Measurements from ENCODE around the gene NCBP3. TPM values are rescaled to one million over a fixed set of nuclear protein-coding genes. Genes with fewer than 3 reads are reported as not detected.

Gene NCBP3
- total RNA-seq, 1 experiment from 2014 or later: 32.8 TPM

DNA sequence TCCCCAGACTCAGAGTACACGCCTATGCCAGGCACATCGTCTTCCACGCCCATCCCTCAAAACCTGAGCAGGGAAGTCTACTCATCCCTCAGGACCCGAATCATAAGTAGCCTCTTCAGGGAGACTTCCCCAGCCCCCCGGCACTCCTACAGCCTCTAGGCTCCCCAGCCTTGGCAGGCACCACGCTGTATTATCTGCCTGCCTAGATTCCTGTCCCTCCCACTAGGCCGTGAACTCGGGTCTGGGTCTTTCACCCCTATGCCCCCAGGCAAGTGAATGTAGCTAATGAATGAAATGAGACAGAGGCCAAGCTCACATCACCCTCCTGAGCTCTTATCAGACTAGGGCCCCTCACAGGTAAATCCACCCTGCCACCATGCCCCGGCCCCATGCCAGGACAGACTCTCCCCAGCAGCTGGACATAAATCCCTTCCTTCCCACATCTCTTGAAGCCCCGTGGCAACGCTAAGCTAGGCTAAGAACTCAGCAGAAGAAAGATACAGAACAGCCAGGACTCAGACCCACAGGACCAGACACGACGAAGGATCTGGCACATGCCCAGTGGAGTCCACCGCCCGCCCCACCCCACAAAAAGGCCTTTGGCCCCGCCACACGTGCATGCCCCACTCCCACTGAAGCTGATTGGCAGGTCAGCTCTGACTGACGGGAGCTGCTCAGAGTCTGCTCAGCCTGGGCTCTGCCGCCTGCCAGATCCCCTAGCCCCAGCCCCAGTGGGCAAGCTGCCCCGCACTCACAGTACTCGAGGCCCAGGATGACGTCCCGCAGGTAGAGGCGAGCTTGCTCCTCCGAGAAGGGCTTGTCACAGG is 33.8 kb upstream of the NCBP3 start:
- H3K27me3 ChIP-seq (replicated peaks; ENCODE audit: control insufficient read depth, insufficient read depth, low read length): no peaks in the 10 kb centered on the region
- TF ChIP-seq, protein P1, sequence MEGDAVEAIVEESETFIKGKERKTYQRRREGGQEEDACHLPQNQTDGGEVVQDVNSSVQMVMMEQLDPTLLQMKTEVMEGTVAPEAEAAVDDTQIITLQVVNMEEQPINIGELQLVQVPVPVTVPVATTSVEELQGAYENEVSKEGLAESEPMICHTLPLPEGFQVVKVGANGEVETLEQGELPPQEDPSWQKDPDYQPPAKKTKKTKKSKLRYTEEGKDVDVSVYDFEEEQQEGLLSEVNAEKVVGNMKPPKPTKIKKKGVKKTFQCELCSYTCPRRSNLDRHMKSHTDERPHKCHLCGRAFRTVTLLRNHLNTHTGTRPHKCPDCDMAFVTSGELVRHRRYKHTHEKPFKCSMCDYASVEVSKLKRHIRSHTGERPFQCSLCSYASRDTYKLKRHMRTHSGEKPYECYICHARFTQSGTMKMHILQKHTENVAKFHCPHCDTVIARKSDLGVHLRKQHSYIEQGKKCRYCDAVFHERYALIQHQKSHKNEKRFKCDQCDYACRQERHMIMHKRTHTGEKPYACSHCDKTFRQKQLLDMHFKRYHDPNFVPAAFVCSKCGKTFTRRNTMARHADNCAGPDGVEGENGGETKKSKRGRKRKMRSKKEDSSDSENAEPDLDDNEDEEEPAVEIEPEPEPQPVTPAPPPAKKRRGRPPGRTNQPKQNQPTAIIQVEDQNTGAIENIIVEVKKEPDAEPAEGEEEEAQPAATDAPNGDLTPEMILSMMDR (IDR thresholded peaks at IDR 0.05; ENCODE audit: insufficient read depth in 1 of 2, low read depth in 1 of 2, low read length in 1 of 2, severe bottlenecking in 1 of 2, unreplicated experiment in 1 of 2): no peak
- Mint-ChIP-seq H3K36me3 (ENCODE audit: insufficient read depth, unreplicated experiment) (no peaks in the 10 kb centered on the region), H3K4me1 (ENCODE audit: low read depth, unreplicated experiment) (no peaks in the 10 kb centered on the region), H3K4me3 (ENCODE audit: unreplicated experiment) (no peak overlapping the region), H3K27me3 (ENCODE audit: insufficient read depth, unreplicated experiment) (no peaks in the 10 kb centered on the region), H3K9me3 (ENCODE audit: unreplicated experiment) (no peaks in the 10 kb centered on the region), H3K27ac (ENCODE audit: unreplicated experiment) (no peak overlapping the region)
- intact Hi-C loops (cut with micrococcal nuclease; ENCODE audit: unreplicated experiment): no loop called here
- no TSS peak for BruUV-seq (replicated peaks)
- no peak overlapping the region for H3K4me3 ChIP-seq (ENCODE audit: low read depth, low read length)
- DNase-seq: no peak
- POLR2A ChIA-PET: no interaction called here
- H3K9me3 ChIP-seq: no peaks in the 10 kb centered on the region
- H3K36me3 ChIP-seq (ENCODE audit: control insufficient read depth, insufficient read depth, low read length): no peaks in the 10 kb centered on the region
- H3K4me1 ChIP-seq: no peaks in the 10 kb centered on the region
- CTCF ChIA-PET: no interaction called here

DNA sequence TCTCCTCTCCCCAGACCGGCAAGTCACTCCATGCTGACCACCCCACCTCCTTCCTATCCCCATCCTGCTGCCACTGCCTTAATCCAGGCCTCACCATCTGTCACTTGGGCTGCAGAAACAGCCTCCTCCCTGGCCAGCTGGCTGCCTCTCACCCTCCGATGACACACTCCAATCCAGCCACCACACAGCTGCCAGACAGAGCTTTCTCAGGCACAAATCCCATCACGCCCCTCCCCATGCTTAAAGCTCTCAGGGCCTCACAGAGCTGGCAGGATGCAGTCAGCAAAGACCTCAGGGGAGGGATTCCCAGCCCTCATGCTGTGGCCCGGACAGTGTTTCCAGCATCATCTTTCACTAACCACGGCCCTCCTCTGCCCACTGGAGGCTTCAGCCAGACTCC is 33.1 kb upstream of the NCBP3 start:
- Mint-ChIP-seq H3K9me3 (ENCODE audit: unreplicated experiment) (no peaks in the 10 kb centered on the region), H3K27me3 (ENCODE audit: insufficient read depth, unreplicated experiment) (no peaks in the 10 kb centered on the region), H3K4me1 (ENCODE audit: low read depth, unreplicated experiment) (no peaks in the 10 kb centered on the region), H3K36me3 (ENCODE audit: insufficient read depth, unreplicated experiment) (no peaks in the 10 kb centered on the region), H3K4me3 (ENCODE audit: unreplicated experiment) (no peak overlapping the region), H3K27ac (ENCODE audit: unreplicated experiment) (no peak overlapping the region)
- intact Hi-C loops (cut with micrococcal nuclease; ENCODE audit: unreplicated experiment): no loop called here
- Histone ChIP-seq H3K4me1 (no peaks in the 10 kb centered on the region), H3K9me3 (no peaks in the 10 kb centered on the region), H3K36me3 (ENCODE audit: control insufficient read depth, insufficient read depth, low read length) (no peaks in the 10 kb centered on the region), H3K4me3 (ENCODE audit: low read depth, low read length) (no peak overlapping the region), H3K27me3 (replicated peaks; ENCODE audit: control insufficient read depth, insufficient read depth, low read length) (no peaks in the 10 kb centered on the region)
- POLR2A ChIA-PET: no interaction called here
- CTCF ChIA-PET: no interaction called here
- DNase-seq: no peak
- BruUV-seq (replicated peaks): no TSS peak
- TF ChIP-seq, protein P1 (IDR thresholded peaks at IDR 0.05; ENCODE audit: insufficient read depth in 1 of 2, low read depth in 1 of 2, low read length in 1 of 2, severe bottlenecking in 1 of 2, unreplicated experiment in 1 of 2): no peak

DNA sequence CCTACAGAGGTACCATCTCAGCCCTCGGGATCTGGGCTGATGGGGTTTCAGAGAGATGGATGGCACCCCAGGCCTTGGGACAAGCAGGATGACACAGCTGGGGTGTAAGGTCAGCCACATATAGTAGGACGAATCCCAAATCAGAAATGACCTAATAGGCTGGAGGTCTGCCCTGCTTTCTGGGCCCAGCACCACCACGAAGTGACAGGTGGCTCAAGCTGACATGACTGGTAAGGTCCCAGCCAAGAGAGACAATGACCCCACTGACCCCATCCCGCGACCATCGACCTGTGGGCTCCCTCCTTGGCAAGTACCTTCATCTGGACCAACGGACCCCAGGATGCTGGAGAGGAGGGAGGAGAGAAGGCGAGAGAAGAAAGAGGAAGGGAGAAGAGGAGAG is 31.2 kb upstream of the NCBP3 start:
- no TSS peak for BruUV-seq (replicated peaks)
- H3K4me3 Mint-ChIP-seq (ENCODE audit: unreplicated experiment): no peak overlapping the region
- POLR2A ChIA-PET: no interaction called here
- H3K36me3 ChIP-seq (ENCODE audit: control insufficient read depth, insufficient read depth, low read length): no peaks in the 10 kb centered on the region
- TF ChIP-seq, protein P1 (IDR thresholded peaks at IDR 0.05; ENCODE audit: insufficient read depth in 1 of 2, low read depth in 1 of 2, low read length in 1 of 2, severe bottlenecking in 1 of 2, unreplicated experiment in 1 of 2): no peak
- no peaks in the 10 kb centered on the region for H3K9me3 Mint-ChIP-seq (ENCODE audit: unreplicated experiment)
- no peak overlapping the region for H3K27ac Mint-ChIP-seq (ENCODE audit: unreplicated experiment)
- no peaks in the 10 kb centered on the region for H3K27me3 ChIP-seq (replicated peaks; ENCODE audit: control insufficient read depth, insufficient read depth, low read length)
- no peak overlapping the region for H3K4me3 ChIP-seq (ENCODE audit: low read depth, low read length)
- no peaks in the 10 kb centered on the region for H3K36me3 Mint-ChIP-seq (ENCODE audit: insufficient read depth, unreplicated experiment)
- H3K4me1 Mint-ChIP-seq (ENCODE audit: low read depth, unreplicated experiment): no peaks in the 10 kb centered on the region
- no peaks in the 10 kb centered on the region for H3K4me1 ChIP-seq
- no peak for DNase-seq
- CTCF ChIA-PET: no interaction called here
- H3K27me3 Mint-ChIP-seq (ENCODE audit: insufficient read depth, unreplicated experiment): no peaks in the 10 kb centered on the region
- intact Hi-C loops (cut with micrococcal nuclease; ENCODE audit: unreplicated experiment): no loop called here
- no peaks in the 10 kb centered on the region for H3K9me3 ChIP-seq

Measured in Caco-2 (cell line).